SJSA1 (cell line): ENCODE data around the gene PARP16. TPM values are rescaled to one million over a fixed set of nuclear protein-coding genes. Genes with fewer than 3 reads are reported as not detected.
A peak's percentile ranks its signal among the peaks of the same experiment; 100 is the strongest.

Experiments used
- DNase-seq, 2 experiments: peaks; one replicate each; pipeline ENCODE4 v3.0.0-alpha.2; 2015 to 2020; ENCODE audit warnings: low spot score in 2 of 2, low read depth in 1 of 2
- H3K27ac ChIP-seq: fragments of 250-450 bp; sonication (Bioruptor Pico); 2 replicates; pipeline ENCODE4 v1.5.1; 2020; ENCODE audit warnings: mild to moderate bottlenecking, moderate library complexity
- H3K27me3 ChIP-seq: fragments of 250-450 bp; sonication (Bioruptor Pico); replicated peaks from 2 replicates; pipeline ENCODE4 v1.5.1; 2020; ENCODE audit warnings: mild to moderate bottlenecking, moderate library complexity
- H3K36me3 ChIP-seq: fragments of 250-450 bp; sonication (Bioruptor Pico); 2 replicates; pipeline ENCODE4 v1.5.1; 2020; ENCODE audit warnings: mild to moderate bottlenecking
- H3K4me1 ChIP-seq: fragments of 250-450 bp; sonication (Bioruptor Pico); replicated peaks from 2 replicates; pipeline ENCODE4 v1.6.1; 2021; ENCODE audit warnings: mild to moderate bottlenecking
- H3K4me3 ChIP-seq: fragments of 250-450 bp; sonication (Bioruptor Pico); 2 replicates; pipeline ENCODE4 v1.5.1; 2020; ENCODE audit warnings: mild to moderate bottlenecking
- H3K9me3 ChIP-seq: fragments of 250-450 bp; sonication (Bioruptor Pico); replicated peaks from 2 replicates; pipeline ENCODE4 v1.5.1; 2020; ENCODE audit warnings: mild to moderate bottlenecking
- total RNA-seq: library from RNA; depleted of rRNA; stranded (reverse); fragments of >200 nt; shearing (Covaris generic); gene quantifications from 2 replicates; pipeline ENCODE4 v1.2.3, GENCODE V29; 2014; rRNA removed

Gene PARP16
- total RNA-seq: 3.0 and 7.4 TPM in 2 replicates

- DNase-seq: peak; percentile 79 to 90
- H3K9me3 ChIP-seq: no peaks in the 10 kb centered on the region
- H3K4me1 ChIP-seq: peaks cover 18% of the 10 kb centered on the region
- H3K4me3 ChIP-seq: peak within 1 kb of the TSS; percentile 51
- no peaks in the 10 kb centered on the region for H3K36me3 ChIP-seq
- peak within 1 kb of the TSS; percentile 29 for H3K27ac ChIP-seq
- no peaks in the 10 kb centered on the region for H3K27me3 ChIP-seq
These were observed at the start of gene PARP16 for GRCh38 chr15:65286704-65287519. PARP16 (minus strand) TSS chr15:65286883; CDS start chr15:65286426, 457 bp downstream.

- Histone ChIP-seq H3K36me3 (no peaks in the 10 kb centered on the region), H3K27me3 (peaks cover 6% of the 10 kb centered on the region), H3K27ac (no peak overlapping the region), H3K9me3 (no peaks in the 10 kb centered on the region), H3K4me1 (no peaks in the 10 kb centered on the region), H3K4me3 (no peak overlapping the region)
- DNase-seq: no peak
These were observed 48.8 kb upstream of the PARP16 start for GRCh38 chr15:65335278-65336055.

GRCh38 chr15:65334586-65335231 lies 48.0 kb upstream of the PARP16 start:
- H3K4me1 ChIP-seq: no peaks in the 10 kb centered on the region
- no peak overlapping the region for H3K4me3 ChIP-seq
- DNase-seq: no peak
- H3K27ac ChIP-seq: no peak overlapping the region
- H3K36me3 ChIP-seq: no peaks in the 10 kb centered on the region
- H3K9me3 ChIP-seq: no peaks in the 10 kb centered on the region
- peaks cover 6% of the 10 kb centered on the region for H3K27me3 ChIP-seq

GRCh38 chr15:65333856-65334255 lies 47.2 kb upstream of the PARP16 start:
- H3K27ac ChIP-seq: no peak overlapping the region
- H3K4me1 ChIP-seq: no peaks in the 10 kb centered on the region
- no peaks in the 10 kb centered on the region for H3K36me3 ChIP-seq
- H3K9me3 ChIP-seq: no peaks in the 10 kb centered on the region
- no peak overlapping the region for H3K4me3 ChIP-seq
- no peak for DNase-seq
- peaks cover 1% of the 10 kb centered on the region; the same call in 1 of the 2 replicates for H3K27me3 ChIP-seq

- H3K27ac ChIP-seq: no peak overlapping the region
- DNase-seq: no peak
- H3K4me3 ChIP-seq: no peak overlapping the region
- no peaks in the 10 kb centered on the region for H3K36me3 ChIP-seq
- H3K4me1 ChIP-seq: no peaks in the 10 kb centered on the region
- H3K27me3 ChIP-seq: no peaks in the 10 kb centered on the region
- H3K9me3 ChIP-seq: no peaks in the 10 kb centered on the region
These were observed 46.6 kb upstream of the PARP16 start for GRCh38 chr15:65333148-65333820.

GRCh38 chr15:65332391-65333147 lies 45.9 kb upstream of the PARP16 start:
- no peak overlapping the region for H3K27ac ChIP-seq
- H3K27me3 ChIP-seq: no peaks in the 10 kb centered on the region

GRCh38 chr15:65331811-65332210 lies 45.1 kb upstream of the PARP16 start:
- H3K4me3 ChIP-seq: no peak overlapping the region

More at GRCh38 chr15:65332391-65333147, 45.9 kb upstream of the PARP16 start:
- DNase-seq: no peak
- Histone ChIP-seq H3K36me3 (no peaks in the 10 kb centered on the region), H3K9me3 (no peaks in the 10 kb centered on the region), H3K4me3 (no peak overlapping the region), H3K4me1 (no peaks in the 10 kb centered on the region)

GRCh38 chr15:65330934-65331645 lies 44.4 kb upstream of the PARP16 start:
- H3K4me1 ChIP-seq: no peaks in the 10 kb centered on the region
- DNase-seq: no peak
- H3K36me3 ChIP-seq: no peaks in the 10 kb centered on the region
- no peaks in the 10 kb centered on the region for H3K9me3 ChIP-seq
- no peak overlapping the region for H3K27ac ChIP-seq
- H3K27me3 ChIP-seq: no peaks in the 10 kb centered on the region
- H3K4me3 ChIP-seq: no peak overlapping the region

More at GRCh38 chr15:65331811-65332210, 45.1 kb upstream of the PARP16 start:
- H3K4me1 ChIP-seq: no peaks in the 10 kb centered on the region
- no peaks in the 10 kb centered on the region for H3K27me3 ChIP-seq
- H3K27ac ChIP-seq: no peak overlapping the region
- DNase-seq: no peak
- H3K36me3 ChIP-seq: no peaks in the 10 kb centered on the region
- no peaks in the 10 kb centered on the region for H3K9me3 ChIP-seq

GRCh38 chr15:65329984-65330735 lies 43.5 kb upstream of the PARP16 start:
- Histone ChIP-seq H3K27me3 (no peaks in the 10 kb centered on the region), H3K9me3 (no peaks in the 10 kb centered on the region), H3K4me1 (no peaks in the 10 kb centered on the region), H3K4me3 (no peak overlapping the region), H3K27ac (no peak overlapping the region), H3K36me3 (no peaks in the 10 kb centered on the region)
- no peak for DNase-seq

- DNase-seq: no peak
- no peak overlapping the region for H3K27ac ChIP-seq
- H3K36me3 ChIP-seq: no peaks in the 10 kb centered on the region
- H3K9me3 ChIP-seq: no peaks in the 10 kb centered on the region
- no peaks in the 10 kb centered on the region for H3K27me3 ChIP-seq
- H3K4me1 ChIP-seq: no peaks in the 10 kb centered on the region
- H3K4me3 ChIP-seq: no peak overlapping the region
These were observed 42.8 kb upstream of the PARP16 start for GRCh38 chr15:65329288-65329983.

- no peak for DNase-seq
- no peaks in the 10 kb centered on the region for H3K27me3 ChIP-seq
- no peaks in the 10 kb centered on the region for H3K4me1 ChIP-seq
- H3K36me3 ChIP-seq: no peaks in the 10 kb centered on the region
- H3K9me3 ChIP-seq: no peaks in the 10 kb centered on the region
- H3K27ac ChIP-seq: no peak overlapping the region
- no peak overlapping the region for H3K4me3 ChIP-seq
These were observed 42.0 kb upstream of the PARP16 start for GRCh38 chr15:65328506-65329287.
